Gastroesophageal sphincter (tissue), 3 donors: ENCODE data around the gene BTBD16.

Experiments
- CTCF ChIP-seq, 4 experiments: fragments of 200-600 bp in 2 of 4; fragments of 450-650 bp in 2 of 4; sonication (generic) in 1 of 4; IDR thresholded peaks; one replicate each; pipeline ENCODE4 v1.5.1; 2017 to 2019; ENCODE audit warnings: antibody characterized with exemption in 4 of 4, mild to moderate bottlenecking in 2 of 4, moderate library complexity in 2 of 4
- POLR2A ChIP-seq, 2 donors: fragments of 450-650 bp; IDR thresholded peaks; one replicate each; pipeline ENCODE4 v1.6.1; 2017; ENCODE audit warnings: antibody characterized with exemption in 2 of 2, mild to moderate bottlenecking in 2 of 2, moderate library complexity in 1 of 2
- POLR2AphosphoS5 ChIP-seq: sonication (generic); formaldehyde crosslinking; IDR thresholded peaks from one replicate; pipeline ENCODE4 v1.6.1; 2017; ENCODE audit warnings: antibody characterized with exemption

- TF ChIP-seq CTCF (IDR thresholded peaks at IDR 0.05) (no peak), POLR2A (IDR thresholded peaks at IDR 0.05) (no peak), POLR2AphosphoS5 (no peak)
Observed at GRCh38 chr10:122253605-122254004, 17.5 kb upstream of the BTBD16 start.
